AG04450 (cell line): Measurements from ENCODE around the gene CD276. TPM values are rescaled to one million over a fixed set of nuclear protein-coding genes. Genes with fewer than 3 reads are reported as not detected.
A peak's percentile ranks its signal among the peaks of the same experiment; 100 is the strongest.
"Not testable (repeated sequence)": the region's sequence is repeated elsewhere in the genome, so short reads cannot be mapped to it uniquely, and the experiment has no call there.

Experiments used
- CTCF ChIA-PET: fragments of 300-600, 350-600 bp; formaldehyde crosslinking; extraction: SDS; loops from one replicate; lab custom pipeline; 2022; ENCODE audit warnings: antibody characterized with exemption, inconsistent platforms; lab: Charles Lee
- POLR2A ChIA-PET: fragments of 350-600 bp; formaldehyde crosslinking; extraction: SDS; loops from one replicate; lab custom pipeline; 2021; ENCODE audit warnings: antibody characterized with exemption, inconsistent platforms; lab: Yijun Ruan, JAX
- DNase-seq: peaks from one replicate; pipeline ENCODE4 v3.0.0-alpha.2; 2011; ENCODE audit warnings: low read depth, low spot score
- H3K27ac ChIP-seq: one replicate; pipeline ENCODE4 v1.5.1; 2012; ENCODE audit warnings: low read depth, low read length, control low read depth
- H3K27me3 ChIP-seq: one replicate; pipeline ENCODE4 v1.6.0; 2012; ENCODE audit warnings: low read length; ENCODE audit not compliant: control insufficient read depth, insufficient read depth
- H3K4me3 ChIP-seq: 2 replicates; pipeline ENCODE4 v1.5.1; 2011; ENCODE audit warnings: mild to moderate bottlenecking, low read depth, low read length, control low read depth
- H3K9me3 ChIP-seq: 2 replicates; pipeline ENCODE4 v1.5.1; 2012; ENCODE audit warnings: low read length; ENCODE audit not compliant: control insufficient read depth, insufficient read depth
- CTCF ChIP-seq: IDR thresholded peaks from 2 replicates; pipeline ENCODE4 v1.5.1; 2011; ENCODE audit warnings: low read depth, low read length, control low read depth, inconsistent platforms
- polyA minus RNA-seq: library from RNA; depleted of rRNA, polyadenylated mRNA; stranded (reverse); fragments of >200 nt; gene quantifications from 2 replicates; pipeline ENCODE4 v1.2.3, GENCODE V29; 2011; rRNA and poly(A)+ RNA removed
- polyA plus RNA-seq: library from polyadenylated mRNA; depleted of rRNA; stranded (reverse); fragments of >200 nt; gene quantifications from 2 replicates; pipeline ENCODE4 v1.2.3, GENCODE V29; 2011; rRNA removed

CD276 gene
- polyA plus RNA-seq (86.4 and 101 TPM in 2 replicates), polyA minus RNA-seq (44.0 and 58.4 TPM in 2 replicates)

- H3K27me3 ChIP-seq = no peaks in the 10 kb centered on the region
- POLR2A ChIA-PET = interaction anchor here (0.6 to 1.0 kb wide), 6 partner anchors 13 to 124 kb away, joined by 3 to 9 read pairs (median 4); no protein-coding TSS in a partner anchor
- DNase-seq = no peak
- TF ChIP-seq CTCF = no peak
- no peaks in the 10 kb centered on the region; the same call in 1 of the 2 replicates for H3K9me3 ChIP-seq
- peak within 1 kb of the TSS; percentile 84 for H3K4me3 ChIP-seq
- peak within 1 kb of the TSS; percentile 70 for H3K27ac ChIP-seq
- CTCF ChIA-PET = interaction anchor here (1.4 to 7.1 kb wide), 3 partner anchors 15 to 124 kb away, joined by 8 to 97 read pairs (median 21); no protein-coding TSS in a partner anchor
These were observed at the start of gene CD276 for GRCh38 chr15:73683777-73684580. CD276 (plus strand) TSS chr15:73684383; CDS start chr15:73699640, 15,257 bp downstream.

GRCh38 chr15:73637527-73637926 lies 46.7 kb upstream of the CD276 start:
- peaks cover 5% of the 10 kb centered on the region; the same call in 1 of the 2 replicates for H3K9me3 ChIP-seq
- peaks cover 5% of the 10 kb centered on the region for H3K27me3 ChIP-seq
- ChIA-PET POLR2A (no interaction called here), CTCF (interaction anchor here (0.6 to 12.8 kb wide), 29 partner anchors 11 to 388 kb away, joined by 3 to 304 read pairs (median 13); partner anchors contain the start of gene CD276)
- H3K4me3 ChIP-seq = no peak overlapping the region
- H3K27ac ChIP-seq = no peak overlapping the region
- TF ChIP-seq CTCF = no peak
- DNase-seq = no peak

GRCh38 chr15:73639464-73639863 lies 44.7 kb upstream of the CD276 start:
- H3K27ac ChIP-seq = not testable (repeated sequence)
- POLR2A ChIA-PET = interaction anchor here (0.7 kb wide), 1 partner anchor 45 kb away, joined by 4 read pairs; no protein-coding TSS in a partner anchor

GRCh38 chr15:73647259-73648013 lies 36.7 kb upstream of the CD276 start:
- peaks cover 9% of the 10 kb centered on the region for H3K27me3 ChIP-seq
- H3K27ac ChIP-seq = no peak overlapping the region
- POLR2A ChIA-PET = no interaction called here
- no peak for TF ChIP-seq CTCF
- H3K4me3 ChIP-seq = no peak overlapping the region
- no peak for DNase-seq
- H3K9me3 ChIP-seq = no peaks in the 10 kb centered on the region
- CTCF ChIA-PET = interaction anchor here (0.6 to 8.3 kb wide), 3 partner anchors 12 to 58 kb away, joined by 4 to 112 read pairs (median 4); no protein-coding TSS in a partner anchor

More at GRCh38 chr15:73639464-73639863, 44.7 kb upstream of the CD276 start:
- not testable (repeated sequence) for H3K27me3 ChIP-seq, H3K9me3 ChIP-seq, H3K4me3 ChIP-seq, DNase-seq
- CTCF ChIA-PET = interaction anchor here (9.0 to 12.8 kb wide), 2 partner anchors 61 to 76 kb away, joined by 255 to 304 read pairs; no protein-coding TSS in a partner anchor

- no peak for DNase-seq
- ChIA-PET CTCF (interaction anchor here (1.4 to 8.3 kb wide), 2 partner anchors 12 to 57 kb away, joined by 4 to 112 read pairs; no protein-coding TSS in a partner anchor), POLR2A (no interaction called here)
- peaks cover 7% of the 10 kb centered on the region for H3K27me3 ChIP-seq
- no peaks in the 10 kb centered on the region; the same call in 1 of the 2 replicates for H3K9me3 ChIP-seq
- no peak for TF ChIP-seq CTCF
- no peak overlapping the region for H3K4me3 ChIP-seq
- no peak overlapping the region for H3K27ac ChIP-seq
These were observed 36.2 kb upstream of the CD276 start for GRCh38 chr15:73648014-73648295.
